GM21529 (cell line): Measurements from ENCODE around the gene KRT15.

Experiments used
- ATAC-seq: cut with Tn5 transposase; IDR thresholded peaks from one replicate; pipeline ENCODE4 v1.9.1; 2021; ENCODE audit not compliant: unreplicated experiment

KRT15 gene

GRCh38 chr17:41505809-41506767 is 12.6 kb downstream of the KRT15 start:
- ATAC-seq: no peak

GRCh38 chr17:41505007-41505808 is 13.5 kb downstream of the KRT15 start, which contains the start of gene KRT13:
Gene KRT13 (minus strand): TSS chr17:41505612. CDS start chr17:41505550, 62 bp downstream.
- no peak for ATAC-seq

GRCh38 chr17:41504246-41504977 is 14.3 kb downstream of the KRT15 start:
- ATAC-seq: no peak

- no peak for ATAC-seq
These were observed 15.5 kb downstream of the KRT15 start for GRCh38 chr17:41503202-41503601.

- no peak for ATAC-seq
These were observed 18.4 kb downstream of the KRT15 start for GRCh38 chr17:41500131-41500911.

GRCh38 chr17:41499714-41500113 is 19.0 kb downstream of the KRT15 start:
- no peak for ATAC-seq

GRCh38 chr17:41498276-41498675 is 20.4 kb downstream of the KRT15 start:
- ATAC-seq: no peak

- ATAC-seq: peak; percentile 65
These were observed 21.7 kb downstream of the KRT15 start for GRCh38 chr17:41496803-41497484.

GRCh38 chr17:41494524-41494923 is 24.2 kb downstream of the KRT15 start:
- ATAC-seq: no peak

GRCh38 chr17:41492771-41493170 is 25.9 kb downstream of the KRT15 start:
- ATAC-seq: no peak

GRCh38 chr17:41492351-41492750 is 26.3 kb downstream of the KRT15 start:
- ATAC-seq: no peak

GRCh38 chr17:41491476-41491875 is 27.2 kb downstream of the KRT15 start:
- no peak for ATAC-seq

GRCh38 chr17:41490000-41490990 is 28.4 kb downstream of the KRT15 start:
- no peak for ATAC-seq

- ATAC-seq: no peak
These were observed 29.2 kb downstream of the KRT15 start, which contains the start of gene KRT36 for GRCh38 chr17:41489531-41489930. Gene KRT36 (minus strand): TSS chr17:41489910. CDS start chr17:41489864, 46 bp downstream.

- ATAC-seq: no peak
These were observed 31.7 kb downstream of the KRT15 start for GRCh38 chr17:41486809-41487530.

GRCh38 chr17:41486316-41486715 is 32.4 kb downstream of the KRT15 start:
- ATAC-seq: no peak
